Testis (tissue), 3 donors: ENCODE data around the gene IL1F10. TPM values are rescaled to one million over a fixed set of nuclear protein-coding genes. Genes with fewer than 3 reads are reported as not detected.

ENCODE experiments used
- DNase-seq: peaks from one replicate; pipeline ENCODE4 v3.0.0-alpha.2; 2019
- H3K27ac ChIP-seq, 2 donors: fragments of 200-600 bp; sonication (generic); one replicate each; pipeline ENCODE4 v1.5.1; 2019
- H3K27me3 ChIP-seq: fragments of 200-600 bp; sonication (generic); one replicate; pipeline ENCODE4 v1.5.1; 2019
- H3K36me3 ChIP-seq: fragments of 200-600 bp; sonication (generic); one replicate; pipeline ENCODE4 v1.5.1; 2017; ENCODE audit warnings: low read depth; ENCODE audit errors: missing control alignments
- H3K4me1 ChIP-seq: fragments of 200-600 bp; sonication (generic); one replicate; pipeline ENCODE4 v1.5.1; 2019
- H3K4me3 ChIP-seq, 2 donors: fragments of 200-600 bp; sonication (generic); one replicate each; pipeline ENCODE4 v1.5.1; 2017 to 2019
- H3K9me3 ChIP-seq: fragments of 200-600 bp; sonication (generic); one replicate; pipeline ENCODE4 v1.5.1; 2017
- CTCF ChIP-seq, 3 experiments: fragments of 450-650 bp in 2 of 3; fragments of 200-600 bp in 1 of 3; sonication (generic) in 1 of 3; IDR thresholded peaks; one replicate each; pipeline ENCODE4 v1.5.1; 2016 to 2019; ENCODE audit warnings: antibody characterized with exemption in 3 of 3, mild to moderate bottlenecking in 2 of 3, moderate library complexity in 1 of 3
- POLR2A ChIP-seq: fragments of 450-650 bp; IDR thresholded peaks from one replicate; pipeline ENCODE4 v1.6.1; 2017; ENCODE audit warnings: antibody characterized with exemption, mild to moderate bottlenecking, moderate library complexity
- WGBS, 2 donors: methylation state at CpG; one replicate each; pipeline ENCODE4 v1.1.5; 2018; 5-methylcytosine and 5-hydroxymethylcytosine counted together
- intact Hi-C: fragments of 100-400 bp; cut with DNase I; formaldehyde crosslinking; loops from one replicate; pipeline ENCODE4 v1.15.1; 2023; ENCODE audit warnings: low total_unique reads
- polyA plus RNA-seq: library from polyadenylated mRNA; stranded (reverse); fragments of 350-450 nt; fragmentation: Illumina TruSeq; extraction: RNeasy Lipid Tissue Mini Kit (QIAGEN cat#74804); gene quantifications from one replicate; pipeline ENCODE4 v1.2.3, GENCODE V29; 2014; ENCODE audit warnings: low read depth, low replicate concordance; ENCODE audit not compliant: insufficient read depth
- total RNA-seq, 2 donors: library from RNA; depleted of rRNA; stranded (reverse); fragments of >200 nt; gene quantifications; one replicate each; pipeline ENCODE4 v1.2.3, GENCODE V29; 2016

IL1F10 gene
- total and polyA plus RNA-seq, 3 donors from 2014 or later, result 0.68 TPM; not detected in 2

GRCh38 chr2:113105047-113105785 lies 37.4 kb downstream of the IL1F10 start:
- DNase-seq, result no peak
- Histone ChIP-seq H3K4me1 (no peaks in the 10 kb centered on the region), H3K27ac (no peak overlapping the region), H3K36me3 (no peaks in the 10 kb centered on the region), H3K4me3 (no peak overlapping the region), H3K9me3 (no peaks in the 10 kb centered on the region), H3K27me3 (no peaks in the 10 kb centered on the region)
- TF ChIP-seq CTCF (IDR thresholded peaks at IDR 0.05), result no peak
- intact Hi-C loops, result no loop called here
- WGBS, 2 donors, result 82 to 83% methylated on average over 6 of the region's 6 CpGs

- H3K27ac ChIP-seq, result no peak overlapping the region
- no peaks in the 10 kb centered on the region for H3K27me3 ChIP-seq
- TF ChIP-seq CTCF (IDR thresholded peaks at IDR 0.05), result no peak
- no peak for TF ChIP-seq POLR2A
- no peak for DNase-seq
- intact Hi-C loops, result no loop called here
- no peaks in the 10 kb centered on the region for H3K36me3 ChIP-seq
- no peaks in the 10 kb centered on the region for H3K4me1 ChIP-seq
- H3K4me3 ChIP-seq, result no peak overlapping the region
- 78 to 90% methylated on average over 3 of the region's 3 CpGs for WGBS, 2 donors
- no peaks in the 10 kb centered on the region for H3K9me3 ChIP-seq
Measured at GRCh38 chr2:113111121-113111520, 43.4 kb downstream of the IL1F10 start.

GRCh38 chr2:113111823-113112287 lies 44.1 kb downstream of the IL1F10 start:
- H3K4me1 ChIP-seq, result no peaks in the 10 kb centered on the region
- DNase-seq, result no peak
- intact Hi-C loops, result no loop called here
- H3K4me3 ChIP-seq, result no peak overlapping the region
- no peaks in the 10 kb centered on the region for H3K9me3 ChIP-seq
- no peaks in the 10 kb centered on the region for H3K36me3 ChIP-seq
- WGBS, 2 donors, result 67 to 69% methylated on average over 6 of the region's 6 CpGs
- no peaks in the 10 kb centered on the region for H3K27me3 ChIP-seq
- TF ChIP-seq CTCF (IDR thresholded peaks at IDR 0.05) (no peak), POLR2A (no peak)
- no peak overlapping the region for H3K27ac ChIP-seq

- no peaks in the 10 kb centered on the region for H3K27me3 ChIP-seq
- intact Hi-C loops, result no loop called here
- H3K4me1 ChIP-seq, result no peaks in the 10 kb centered on the region
- DNase-seq, result no peak
- no peaks in the 10 kb centered on the region for H3K9me3 ChIP-seq
- TF ChIP-seq POLR2A, result no peak
- TF ChIP-seq CTCF (IDR thresholded peaks at IDR 0.05), result no peak
- WGBS, 2 donors, result 75 to 86% methylated on average over 8 of the region's 8 CpGs
- no peaks in the 10 kb centered on the region for H3K36me3 ChIP-seq
- no peak overlapping the region for H3K4me3 ChIP-seq
- no peak overlapping the region for H3K27ac ChIP-seq
Measured at GRCh38 chr2:113112441-113112840, 44.7 kb downstream of the IL1F10 start.

GRCh38 chr2:113112871-113113270 lies 45.1 kb downstream of the IL1F10 start:
- 79% methylated on average over 6 of the region's 6 CpGs for WGBS, 2 donors
- no peaks in the 10 kb centered on the region for H3K9me3 ChIP-seq
- H3K27ac ChIP-seq, result no peak overlapping the region
- no peaks in the 10 kb centered on the region for H3K4me1 ChIP-seq
- H3K27me3 ChIP-seq, result no peaks in the 10 kb centered on the region
- no peaks in the 10 kb centered on the region for H3K36me3 ChIP-seq
- TF ChIP-seq CTCF (IDR thresholded peaks at IDR 0.05) (no peak), POLR2A (no peak)
- no peak for DNase-seq
- H3K4me3 ChIP-seq, result no peak overlapping the region
- intact Hi-C loops, result no loop called here
